GM12873 (cell line): ENCODE measurements around the gene CDC16.

Source experiments
- TF ChIP-seq, protein P1 (sequence below): IDR thresholded peaks from 2 replicates; pipeline ENCODE4 v1.5.1; 2012; ENCODE audit warnings: low read depth, mild to moderate bottlenecking, moderate library complexity, low read length, control low read depth; ENCODE audit not compliant: insufficient read depth; ENCODE audit errors: missing control alignments

CDC16 gene

GRCh38 chr13:114200399-114200911 lies 34.2 kb upstream of the CDC16 start:
- TF ChIP-seq, protein P1, sequence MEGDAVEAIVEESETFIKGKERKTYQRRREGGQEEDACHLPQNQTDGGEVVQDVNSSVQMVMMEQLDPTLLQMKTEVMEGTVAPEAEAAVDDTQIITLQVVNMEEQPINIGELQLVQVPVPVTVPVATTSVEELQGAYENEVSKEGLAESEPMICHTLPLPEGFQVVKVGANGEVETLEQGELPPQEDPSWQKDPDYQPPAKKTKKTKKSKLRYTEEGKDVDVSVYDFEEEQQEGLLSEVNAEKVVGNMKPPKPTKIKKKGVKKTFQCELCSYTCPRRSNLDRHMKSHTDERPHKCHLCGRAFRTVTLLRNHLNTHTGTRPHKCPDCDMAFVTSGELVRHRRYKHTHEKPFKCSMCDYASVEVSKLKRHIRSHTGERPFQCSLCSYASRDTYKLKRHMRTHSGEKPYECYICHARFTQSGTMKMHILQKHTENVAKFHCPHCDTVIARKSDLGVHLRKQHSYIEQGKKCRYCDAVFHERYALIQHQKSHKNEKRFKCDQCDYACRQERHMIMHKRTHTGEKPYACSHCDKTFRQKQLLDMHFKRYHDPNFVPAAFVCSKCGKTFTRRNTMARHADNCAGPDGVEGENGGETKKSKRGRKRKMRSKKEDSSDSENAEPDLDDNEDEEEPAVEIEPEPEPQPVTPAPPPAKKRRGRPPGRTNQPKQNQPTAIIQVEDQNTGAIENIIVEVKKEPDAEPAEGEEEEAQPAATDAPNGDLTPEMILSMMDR, result no peak

GRCh38 chr13:114202581-114202980 lies 32.1 kb upstream of the CDC16 start:
- TF ChIP-seq, protein P1, result no peak

- TF ChIP-seq, protein P1, result no peak
Observed at GRCh38 chr13:114203536-114203935, 31.2 kb upstream of the CDC16 start.

- TF ChIP-seq, protein P1, result no peak
Observed at GRCh38 chr13:114204894-114205293, 29.8 kb upstream of the CDC16 start.

GRCh38 chr13:114208134-114208533 lies 26.6 kb upstream of the CDC16 start:
- TF ChIP-seq, protein P1, result no peak

DNA sequence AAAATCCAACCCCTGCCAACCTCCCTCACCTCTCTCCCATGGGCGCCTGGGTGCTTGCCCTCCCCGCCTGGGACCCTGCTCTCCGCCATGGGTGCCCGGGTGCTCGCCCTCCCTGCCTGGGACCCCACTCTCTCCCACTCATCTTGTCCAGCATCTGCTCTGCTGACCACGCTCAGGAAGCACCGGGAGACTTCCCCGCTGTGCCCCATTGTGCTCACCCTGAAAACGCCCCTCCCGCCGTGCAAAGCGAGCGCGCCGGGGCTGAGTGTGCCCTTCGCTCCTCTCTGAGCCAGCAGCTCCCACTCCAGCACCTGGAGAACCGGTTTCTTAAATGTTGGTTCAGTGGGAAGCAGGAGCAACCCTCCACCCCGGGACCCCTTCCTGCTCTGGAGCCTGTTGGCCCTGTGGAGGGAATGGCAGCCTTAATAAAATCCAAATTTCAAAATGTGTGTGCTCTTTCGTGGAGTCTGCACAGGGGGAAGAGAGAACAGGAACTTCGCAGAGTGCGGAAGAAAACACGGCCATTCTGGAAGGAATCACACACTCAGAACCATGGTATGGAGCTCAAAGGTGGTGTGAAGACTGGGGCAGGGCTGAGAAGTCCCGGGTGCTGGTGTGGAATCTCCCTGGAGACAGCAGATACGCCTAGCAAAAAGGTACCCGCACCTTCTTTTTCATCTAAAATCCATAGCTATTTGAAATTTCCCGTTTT lies 23.1 kb upstream of the CDC16 start:
- TF ChIP-seq, protein P1, result no peak

- TF ChIP-seq, protein P1, result no peak
Observed at GRCh38 chr13:114212158-114212495, 22.6 kb upstream of the CDC16 start.
